SU-DHL-6 (cell line): ENCODE results near the gene ZNF630.

Experiments used
- CTCF ChIP-seq: fragments of 200-600 bp; sonication (generic); IDR thresholded peaks from one replicate; pipeline ENCODE4 v1.5.1; 2017; ENCODE audit warnings: antibody characterized with exemption, mild to moderate bottlenecking, low read length, moderate library complexity; ENCODE audit not compliant: insufficient read depth, poor library complexity, severe bottlenecking
- EZH2phosphoT487 ChIP-seq: fragments of 200-600 bp; sonication (generic), shearing (Covaris generic); conservative IDR thresholded peaks from 2 replicates; pipeline ENCODE4 v1.6.1; 2018; ENCODE audit warnings: mild to moderate bottlenecking, antibody characterized with exemption, low read length, moderate library complexity, mixed read lengths

- TF ChIP-seq CTCF = no peak
- TF ChIP-seq EZH2phosphoT487 = no peak
Observed at GRCh38 chrX:48043056-48043455, 28.4 kb downstream of the ZNF630 start.
